Astrocyte (in vitro differentiated cells and primary cell): Measurements from ENCODE around the gene KDM4B. TPM values are rescaled to one million over a fixed set of nuclear protein-coding genes. Genes with fewer than 3 reads are reported as not detected.

Source experiments
- DNase-seq: peaks from one replicate; pipeline ENCODE4 v3.0.0-alpha.2; 2010; ENCODE audit warnings: low read depth
- FAIRE-seq: peaks from 2 replicates; lab custom pipeline; 2011; peaks lifted over from hg19 to GRCh38; lab: Jason Lieb, UNC
- H2AFZ ChIP-seq: 2 replicates; pipeline ENCODE4 v1.6.0; 2012; ENCODE audit warnings: low read depth, low read length, inconsistent platforms
- H3K27ac ChIP-seq: 2 replicates; pipeline ENCODE4 v1.5.1; 2011; ENCODE audit warnings: low read depth, low read length, inconsistent platforms
- H3K27me3 ChIP-seq: 2 replicates; pipeline ENCODE4 v1.6.0; 2011; ENCODE audit warnings: low read length, inconsistent platforms; ENCODE audit not compliant: insufficient read depth
- H3K36me3 ChIP-seq: 2 replicates; pipeline ENCODE4 v1.5.1; 2011; ENCODE audit warnings: low read length, inconsistent platforms; ENCODE audit not compliant: insufficient read depth
- H3K4me1 ChIP-seq: 2 replicates; pipeline ENCODE4 v1.5.1; 2011; ENCODE audit warnings: low read length, inconsistent platforms; ENCODE audit not compliant: insufficient read depth
- H3K4me2 ChIP-seq: 2 replicates; pipeline ENCODE4 v1.6.0; 2012; ENCODE audit warnings: low read length, inconsistent platforms
- H3K4me3 ChIP-seq: 2 replicates; pipeline ENCODE4 v1.5.1; 2011; ENCODE audit warnings: low read depth, mild to moderate bottlenecking, low read length, inconsistent platforms; ENCODE audit not compliant: insufficient read depth
- H3K79me2 ChIP-seq: 2 replicates; pipeline ENCODE4 v1.6.0; 2012; ENCODE audit warnings: mild to moderate bottlenecking, low read length, inconsistent platforms; ENCODE audit not compliant: insufficient read depth
- H3K9ac ChIP-seq: 2 replicates; pipeline ENCODE4 v1.6.0; 2012; ENCODE audit warnings: mild to moderate bottlenecking, low read length, inconsistent platforms
- H3K9me3 ChIP-seq: 2 replicates; pipeline ENCODE4 v1.5.1; 2012; ENCODE audit warnings: low read depth, mild to moderate bottlenecking, low read length, inconsistent platforms; ENCODE audit not compliant: insufficient read depth
- H4K20me1 ChIP-seq: 2 replicates; pipeline ENCODE4 v1.6.0; 2012; ENCODE audit warnings: low read length, inconsistent platforms; ENCODE audit not compliant: insufficient read depth
- H3K27ac Mint-ChIP-seq: one replicate; pipeline ENCODE4 v1.8.0; 2021; ENCODE audit warnings: mild to moderate bottlenecking, mixed read lengths; ENCODE audit not compliant: unreplicated experiment
- H3K27me3 Mint-ChIP-seq: one replicate; pipeline ENCODE4 v1.8.0; 2021; ENCODE audit warnings: low read depth, mixed read lengths; ENCODE audit not compliant: unreplicated experiment
- H3K36me3 Mint-ChIP-seq: one replicate; pipeline ENCODE4 v1.8.0; 2021; ENCODE audit warnings: low read depth, mixed read lengths; ENCODE audit not compliant: unreplicated experiment
- H3K4me1 Mint-ChIP-seq: one replicate; pipeline ENCODE4 v1.8.0; 2021; ENCODE audit warnings: low read depth, mixed read lengths; ENCODE audit not compliant: unreplicated experiment
- H3K4me3 Mint-ChIP-seq: one replicate; pipeline ENCODE4 v1.8.0; 2021; ENCODE audit warnings: mild to moderate bottlenecking, moderate library complexity, mixed read lengths; ENCODE audit not compliant: unreplicated experiment
- H3K9me3 Mint-ChIP-seq: one replicate; pipeline ENCODE4 v1.8.0; 2021; ENCODE audit warnings: mild to moderate bottlenecking, mixed read lengths; ENCODE audit not compliant: unreplicated experiment
- CTCF ChIP-seq: IDR thresholded peaks from 2 replicates; pipeline ENCODE4 v1.5.1; 2011; ENCODE audit warnings: low read depth, mild to moderate bottlenecking, inconsistent platforms, low read length, moderate library complexity; ENCODE audit not compliant: insufficient read depth
- EZH2 ChIP-seq: IDR thresholded peaks from 2 replicates; pipeline ENCODE4 v1.6.1; 2012; ENCODE audit warnings: mild to moderate bottlenecking, low read length, inconsistent platforms; ENCODE audit not compliant: insufficient read depth
- total RNA-seq: library from RNA; stranded (reverse); gene quantifications from 2 replicates; pipeline ENCODE4 v1.2.1, GENCODE V29; 2021

KDM4B gene
- total RNA-seq, 1 donor from 2014 or later, result 55.2 TPM

DNA sequence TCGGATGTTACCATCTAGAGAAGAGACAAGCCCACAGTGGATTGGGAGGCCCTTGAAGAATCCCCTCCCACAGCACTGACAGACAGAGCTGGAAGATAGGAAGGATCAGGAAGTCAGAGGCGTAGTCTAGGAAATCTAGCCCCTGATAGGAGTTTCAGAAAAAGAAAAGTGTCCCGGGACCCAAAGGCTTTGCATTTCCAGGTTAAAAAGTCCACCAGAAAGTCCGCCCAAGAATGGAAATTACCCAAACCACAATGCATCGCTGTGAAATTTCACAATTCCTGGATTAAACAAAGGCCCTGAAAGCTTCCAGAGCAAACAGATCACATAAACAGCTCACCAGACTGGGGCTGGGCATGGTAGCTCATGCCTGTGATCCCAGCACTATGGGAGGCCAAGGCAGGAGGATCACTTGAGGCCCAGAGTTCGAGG lies 146.9 kb downstream of the KDM4B start:
- Mint-ChIP-seq H3K4me1 (peaks cover 10% of the 10 kb centered on the region), H3K27ac (no peak overlapping the region), H3K36me3 (peaks cover 14% of the 10 kb centered on the region), H3K4me3 (no peak overlapping the region), H3K9me3 (peaks cover 5% of the 10 kb centered on the region), H3K27me3 (no peaks in the 10 kb centered on the region)
- DNase-seq (peak; percentile 74), FAIRE-seq (no peak)
- TF ChIP-seq CTCF (no peak), EZH2 (no peak)
- no peak overlapping the region for H3K27ac ChIP-seq
- H3K79me2 ChIP-seq, result no peaks in the 10 kb centered on the region
- no peak overlapping the region for H3K9ac ChIP-seq
- H3K27me3 ChIP-seq, result no peaks in the 10 kb centered on the region
- no peak overlapping the region for H3K4me3 ChIP-seq
- H4K20me1 ChIP-seq, result no peaks in the 10 kb centered on the region
- no peaks in the 10 kb centered on the region for H3K36me3 ChIP-seq
- H3K9me3 ChIP-seq, result no peaks in the 10 kb centered on the region
- peaks cover 16% of the 10 kb centered on the region for H3K4me1 ChIP-seq
- H2AFZ ChIP-seq, result no peak overlapping the region
- no peak overlapping the region for H3K4me2 ChIP-seq

- Histone ChIP-seq H3K27me3 (no peaks in the 10 kb centered on the region), H3K9me3 (no peaks in the 10 kb centered on the region), H3K27ac (no peak overlapping the region), H2AFZ (no peak overlapping the region), H3K4me3 (no peak overlapping the region), H3K4me2 (no peak overlapping the region), H3K4me1 (peaks cover 16% of the 10 kb centered on the region), H3K9ac (no peak overlapping the region), H4K20me1 (no peaks in the 10 kb centered on the region), H3K36me3 (no peaks in the 10 kb centered on the region), H3K79me2 (no peaks in the 10 kb centered on the region)
- Mint-ChIP-seq H3K9me3 (peaks cover 5% of the 10 kb centered on the region), H3K4me3 (no peak overlapping the region), H3K27me3 (no peaks in the 10 kb centered on the region), H3K4me1 (peaks cover 10% of the 10 kb centered on the region), H3K36me3 (peaks cover 14% of the 10 kb centered on the region), H3K27ac (peak overlapping the region; percentile 62)
- no peak for TF ChIP-seq EZH2
- TF ChIP-seq CTCF, result no peak
- DNase-seq (no peak), FAIRE-seq (no peak)
Measured at GRCh38 chr19:5116292-5116691, 147.4 kb downstream of the KDM4B start.

- peaks cover under 1% of the 10 kb centered on the region for H4K20me1 ChIP-seq
- H3K27ac ChIP-seq, result no peak overlapping the region
- TF ChIP-seq CTCF (no peak), EZH2 (no peak)
- H3K36me3 ChIP-seq, result no peaks in the 10 kb centered on the region
- H3K9ac ChIP-seq, result no peak overlapping the region
- no peaks in the 10 kb centered on the region for H3K9me3 ChIP-seq
- no peak for DNase-seq
- no peaks in the 10 kb centered on the region for H3K27me3 ChIP-seq
- Mint-ChIP-seq H3K4me3 (no peak overlapping the region), H3K27me3 (no peaks in the 10 kb centered on the region), H3K27ac (no peak overlapping the region), H3K9me3 (peaks cover 5% of the 10 kb centered on the region), H3K36me3 (peaks cover 8% of the 10 kb centered on the region), H3K4me1 (peaks cover 7% of the 10 kb centered on the region)
- no peaks in the 10 kb centered on the region for H3K79me2 ChIP-seq
- no peak for FAIRE-seq
- H3K4me2 ChIP-seq, result no peak overlapping the region
- H3K4me3 ChIP-seq, result no peak overlapping the region
- peaks cover 12% of the 10 kb centered on the region for H3K4me1 ChIP-seq
- H2AFZ ChIP-seq, result no peak overlapping the region
Measured at GRCh38 chr19:5117421-5117820, 148.5 kb downstream of the KDM4B start.
